ENCODE data around the gene AVPR1B.

Gene AVPR1B

GRCh38 chr1:206106328-206107167 is 10.6 kb downstream of the AVPR1B start:
- Mint-ChIP-seq H3K9me3 (no peaks in the 10 kb centered on the region), H3K27me3 (ENCODE audit: low read depth) (peaks cover 8% of the 10 kb centered on the region), H3K4me1 (peaks cover 14% of the 10 kb centered on the region)

GRCh38 chr1:206105464-206105995 is 11.7 kb downstream of the AVPR1B start:
- TF ChIP-seq CTCF (IDR thresholded peaks at IDR 0.05; ENCODE audit: unreplicated experiment in 3 of 3): no peak
- Mint-ChIP-seq H3K36me3 (ENCODE audit: low read depth) (no peaks in the 10 kb centered on the region), H3K27ac (peak overlapping the region in 1 of 3 experiments; percentile 17), H3K9me3 (no peaks in the 10 kb centered on the region), H3K27me3 (ENCODE audit: low read depth) (peaks cover 8% of the 10 kb centered on the region), H3K4me1 (peaks cover 14% of the 10 kb centered on the region), H3K4me3 (no peak overlapping the region)

More at GRCh38 chr1:206106328-206107167, 10.6 kb downstream of the AVPR1B start:
- H3K36me3 Mint-ChIP-seq (ENCODE audit: low read depth): no peaks in the 10 kb centered on the region
- H3K27ac Mint-ChIP-seq: peak overlapping the region in 2 of 3 experiments; percentile 31 to 66
- no peak overlapping the region for H3K4me3 Mint-ChIP-seq
- peak; percentile 91 to 92 (median 91) for TF ChIP-seq CTCF (IDR thresholded peaks at IDR 0.05; ENCODE audit: unreplicated experiment in 3 of 3)

- Mint-ChIP-seq H3K36me3 (ENCODE audit: low read depth) (no peaks in the 10 kb centered on the region), H3K27me3 (ENCODE audit: low read depth) (peaks cover 8% of the 10 kb centered on the region), H3K4me3 (no peak overlapping the region), H3K4me1 (peaks cover 14% of the 10 kb centered on the region), H3K9me3 (no peaks in the 10 kb centered on the region), H3K27ac (no peak overlapping the region)
- TF ChIP-seq CTCF (IDR thresholded peaks at IDR 0.05; ENCODE audit: unreplicated experiment in 3 of 3): no peak
Measured at GRCh38 chr1:206103979-206104378, 13.2 kb downstream of the AVPR1B start.

GRCh38 chr1:206102292-206102936 is 14.8 kb downstream of the AVPR1B start:
- Mint-ChIP-seq H3K27ac (no peak overlapping the region), H3K9me3 (no peaks in the 10 kb centered on the region), H3K27me3 (ENCODE audit: low read depth) (peaks cover 8% of the 10 kb centered on the region), H3K4me3 (no peak overlapping the region), H3K36me3 (ENCODE audit: low read depth) (no peaks in the 10 kb centered on the region), H3K4me1 (peaks cover 14% of the 10 kb centered on the region)
- no peak for TF ChIP-seq CTCF (IDR thresholded peaks at IDR 0.05; ENCODE audit: unreplicated experiment in 3 of 3)

GRCh38 chr1:206101351-206102045 is 15.7 kb downstream of the AVPR1B start:
- TF ChIP-seq CTCF (IDR thresholded peaks at IDR 0.05; ENCODE audit: unreplicated experiment in 3 of 3): no peak
- Mint-ChIP-seq H3K4me3 (no peak overlapping the region), H3K4me1 (peaks cover 12% of the 10 kb centered on the region), H3K9me3 (no peaks in the 10 kb centered on the region), H3K27ac (no peak overlapping the region), H3K27me3 (ENCODE audit: low read depth) (peaks cover 9% of the 10 kb centered on the region), H3K36me3 (ENCODE audit: low read depth) (no peaks in the 10 kb centered on the region)

Data from nephron (organoid).